GM18498 (cell line): Measurements from ENCODE around the gene ZNF3.
A peak's percentile ranks its signal among the peaks of the same experiment; 100 is the strongest.
"Not testable (repeated sequence)": the region's sequence is repeated elsewhere in the genome, so short reads cannot be mapped to it uniquely, and the experiment has no call there.

Source experiments
- ATAC-seq: cut with Tn5 transposase; IDR thresholded peaks from one replicate; pipeline ENCODE4 v1.9.1; 2021; ENCODE audit warnings: mild to moderate bottlenecking, moderate library complexity; ENCODE audit not compliant: unreplicated experiment

The ZNF3 gene

GRCh38 chr7:100081535-100082102 lies at the start of gene ZNF3:
ZNF3 (minus strand) TSS chr7:100081723; CDS start chr7:100077357, 4,366 bp downstream.
- peak; percentile 88 for ATAC-seq

GRCh38 chr7:100130608-100131453 lies 49.3 kb upstream of the ZNF3 start:
- ATAC-seq: no peak

- ATAC-seq: not testable (repeated sequence)
Observed at GRCh38 chr7:100130220-100130607, 48.7 kb upstream of the ZNF3 start.

- no peak for ATAC-seq
Observed at GRCh38 chr7:100128637-100128963, 47.1 kb upstream of the ZNF3 start.

GRCh38 chr7:100127866-100128636 lies 46.5 kb upstream of the ZNF3 start:
- ATAC-seq: no peak

GRCh38 chr7:100126931-100127865 lies 45.7 kb upstream of the ZNF3 start, which contains the start of gene MBLAC1:
MBLAC1 (plus strand) TSS chr7:100126967; CDS start chr7:100127396, 429 bp downstream.
- peak; percentile 69 for ATAC-seq

GRCh38 chr7:100126239-100126930 lies 44.9 kb upstream of the ZNF3 start:
- peak; percentile 24 for ATAC-seq

GRCh38 chr7:100124301-100125230 lies 43.0 kb upstream of the ZNF3 start:
- ATAC-seq: no peak

- no peak for ATAC-seq
Observed at GRCh38 chr7:100122568-100122967, 41.0 kb upstream of the ZNF3 start.

GRCh38 chr7:100122067-100122466 lies 40.5 kb upstream of the ZNF3 start:
- ATAC-seq: no peak

- no peak for ATAC-seq
Observed at GRCh38 chr7:100120733-100121036, 39.2 kb upstream of the ZNF3 start.

- ATAC-seq: peak; percentile 27
Observed at GRCh38 chr7:100119970-100120732, 38.6 kb upstream of the ZNF3 start.

GRCh38 chr7:100119072-100119969 lies 37.8 kb upstream of the ZNF3 start, which contains the start of the genes CNPY4 and TAF6:
CNPY4 (plus strand) TSS chr7:100119634; CDS start chr7:100119745, 111 bp downstream.
TAF6 (minus strand) TSS chr7:100119358; CDS start chr7:100114209, 5,149 bp downstream.
- ATAC-seq: peak; percentile 72

GRCh38 chr7:100118388-100119071 lies 37.0 kb upstream of the ZNF3 start:
- ATAC-seq: no peak

GRCh38 chr7:100115026-100115425 lies 33.5 kb upstream of the ZNF3 start:
- ATAC-seq: no peak

GRCh38 chr7:100111914-100112313 lies 30.4 kb upstream of the ZNF3 start:
- ATAC-seq: no peak
